Glomerular visceral epithelial cell (primary cell): ENCODE data around the gene RFX7.

Source experiments
- DNase-seq: peaks from one replicate; pipeline ENCODE4 v3.0.0-alpha.2; 2016; ENCODE audit errors: extremely low spot score

RFX7 gene

GRCh38 chr15:56126409-56126808 is 117.3 kb downstream of the RFX7 start:
- DNase-seq: no peak

GRCh38 chr15:56124391-56124790 is 119.3 kb downstream of the RFX7 start:
- no peak for DNase-seq

- no peak for DNase-seq
These were observed 137.8 kb downstream of the RFX7 start for GRCh38 chr15:56105855-56106254.

DNA sequence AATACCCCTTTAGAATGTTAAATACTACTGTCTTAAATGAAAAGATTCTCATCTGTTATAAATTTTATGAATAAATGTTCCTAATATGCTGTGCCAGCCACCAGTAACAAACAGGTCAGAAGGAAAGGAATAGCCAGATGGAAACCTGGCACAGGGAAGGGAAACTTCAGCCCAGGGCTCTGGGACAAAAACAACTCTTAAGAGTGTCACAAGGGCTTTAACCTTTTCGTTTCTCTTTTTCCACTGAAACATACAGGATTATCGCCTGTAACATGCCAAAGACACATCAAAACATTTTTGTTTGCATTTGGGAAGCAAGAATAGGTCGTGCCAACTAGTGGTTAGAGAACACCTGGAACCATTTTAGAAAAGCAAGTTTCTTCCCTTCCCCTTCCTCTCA is 141.2 kb downstream of the RFX7 start:
- DNase-seq: no peak

- no peak for DNase-seq
These were observed 144.4 kb downstream of the RFX7 start for GRCh38 chr15:56099311-56099710.

DNA sequence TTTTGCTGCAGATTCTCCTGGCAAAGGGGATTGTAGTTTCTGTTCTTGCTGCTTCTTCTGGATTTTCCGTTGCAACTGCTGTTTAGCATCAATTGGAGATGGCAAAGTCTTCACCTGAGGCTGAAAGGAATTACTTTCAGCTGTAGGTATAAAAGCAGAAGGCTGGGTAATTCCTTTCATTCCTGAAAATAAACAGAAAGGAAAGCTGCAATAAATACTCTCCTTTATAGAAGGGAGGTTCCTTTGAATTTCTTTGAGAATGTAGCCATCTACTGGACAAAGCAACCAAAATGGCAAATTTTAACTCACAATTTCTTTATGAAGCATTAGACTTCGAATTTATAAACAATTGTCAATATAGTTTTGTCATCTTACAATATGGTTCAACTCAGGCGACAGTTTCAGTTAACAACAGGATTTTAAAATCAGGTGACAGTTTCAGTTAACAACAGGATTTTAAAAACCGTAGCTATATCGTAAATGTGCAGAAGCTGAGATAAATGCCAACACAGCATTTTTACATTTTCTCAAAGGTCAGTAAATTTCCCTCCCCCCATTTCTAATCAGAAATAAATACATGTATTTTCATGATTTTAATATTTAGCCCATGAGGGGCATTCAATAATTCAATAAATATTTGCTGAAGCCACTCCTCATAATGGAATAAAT is 145.3 kb downstream of the RFX7 start:
- no peak for DNase-seq

DNA sequence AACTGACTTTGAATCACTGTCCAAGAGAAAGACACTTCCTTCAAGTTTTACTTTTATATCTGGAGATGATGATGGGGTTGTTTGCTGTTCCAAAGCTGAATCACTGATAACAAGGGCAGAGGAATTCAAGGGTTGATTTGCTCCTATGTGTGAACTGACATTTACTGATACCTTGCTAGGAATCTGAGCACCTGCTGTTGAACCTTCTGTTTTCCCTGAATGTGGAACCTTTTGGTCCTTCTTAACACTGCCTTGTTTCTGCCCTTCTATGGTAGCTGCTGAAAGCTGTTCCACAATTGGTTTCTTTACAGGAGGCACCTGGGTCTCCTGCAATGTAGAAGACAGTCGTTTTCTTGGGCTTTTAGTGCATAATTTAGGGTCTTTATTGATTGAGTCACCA is 148.3 kb downstream of the RFX7 start:
- no peak for DNase-seq

DNA sequence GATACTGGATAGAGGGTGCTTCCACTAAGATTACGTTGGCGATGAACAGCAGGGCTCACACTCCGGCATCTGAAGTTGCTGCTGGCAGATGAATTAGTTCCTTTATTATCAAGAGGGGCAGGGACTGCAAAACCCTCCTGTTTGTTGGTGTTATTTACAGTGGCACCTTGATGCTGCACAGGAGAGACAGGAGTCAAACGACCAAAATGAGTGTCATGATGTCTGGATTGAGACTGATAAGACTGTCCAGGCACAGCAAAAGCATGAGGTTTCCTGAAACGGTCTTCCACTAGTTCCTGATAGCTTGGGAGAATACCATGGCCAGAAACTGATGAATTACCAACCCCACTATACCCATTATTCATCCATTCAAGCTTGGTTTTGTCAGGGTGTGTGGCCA is 149.5 kb downstream of the RFX7 start:
- DNase-seq: no peak

DNA sequence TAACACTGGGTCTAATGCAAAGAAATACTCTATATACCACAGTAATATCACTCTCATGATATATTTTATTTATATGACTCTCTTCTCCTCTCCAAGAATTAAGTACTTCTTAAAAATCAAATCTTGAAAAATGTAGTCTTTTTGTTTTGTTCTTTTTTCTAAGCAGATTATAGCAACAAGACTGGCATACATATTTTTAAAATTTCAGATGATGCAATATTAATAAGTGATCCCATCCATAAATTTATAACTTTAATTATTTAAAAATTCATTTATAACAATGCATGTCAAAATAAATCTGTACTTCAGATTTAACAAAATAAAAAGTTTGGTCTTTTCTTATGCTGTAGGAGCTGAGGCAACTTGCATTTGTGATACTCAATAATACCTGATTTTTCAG is 155.3 kb downstream of the RFX7 start:
- no peak for DNase-seq

- no peak for DNase-seq
These were observed 157.1 kb downstream of the RFX7 start for GRCh38 chr15:56086566-56086965.

DNA sequence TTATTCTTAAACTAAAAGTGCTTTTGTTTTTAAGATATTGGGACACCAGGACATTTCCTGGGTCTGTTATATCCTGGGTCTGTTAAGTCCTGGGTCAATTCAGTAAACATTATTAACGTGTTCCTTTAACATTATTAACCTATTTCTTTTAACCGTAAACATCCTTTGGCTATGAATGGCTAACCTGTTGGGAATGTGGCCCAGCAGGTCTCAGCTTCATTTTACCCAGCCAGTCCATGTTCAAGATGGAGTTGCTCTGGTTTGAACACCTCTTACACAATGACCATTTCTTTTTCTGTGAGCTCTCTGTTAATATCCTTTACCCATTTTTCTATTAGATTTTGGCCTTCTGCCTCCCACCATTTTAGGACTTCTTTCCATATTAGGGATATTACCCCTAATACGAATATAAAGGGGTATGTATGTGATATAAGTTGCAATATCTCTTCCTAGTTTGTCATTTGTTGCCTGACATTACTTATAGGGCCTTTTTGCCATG is 161.4 kb downstream of the RFX7 start:
- DNase-seq: no peak

- DNase-seq: no peak
These were observed 166.6 kb downstream of the RFX7 start for GRCh38 chr15:56077081-56077480.

DNA sequence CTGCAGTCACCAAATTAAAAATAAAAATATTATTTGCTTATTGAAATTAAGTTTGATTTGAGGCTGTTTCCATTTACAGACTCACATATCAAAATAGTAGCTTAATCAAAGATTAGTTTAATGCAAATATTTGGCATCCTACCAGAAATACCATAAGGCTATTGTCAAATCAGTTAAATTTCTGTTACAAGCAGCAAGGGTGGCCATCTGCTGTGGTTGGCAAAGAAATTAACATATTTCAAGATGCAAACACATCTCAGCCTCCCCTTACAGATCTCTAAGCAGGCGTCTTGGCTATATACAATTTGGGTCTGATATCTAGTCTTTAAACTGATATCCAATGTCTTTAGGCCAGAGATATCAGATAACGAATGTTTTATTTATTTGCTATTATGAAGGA is 167.0 kb downstream of the RFX7 start:
- DNase-seq: no peak

DNA sequence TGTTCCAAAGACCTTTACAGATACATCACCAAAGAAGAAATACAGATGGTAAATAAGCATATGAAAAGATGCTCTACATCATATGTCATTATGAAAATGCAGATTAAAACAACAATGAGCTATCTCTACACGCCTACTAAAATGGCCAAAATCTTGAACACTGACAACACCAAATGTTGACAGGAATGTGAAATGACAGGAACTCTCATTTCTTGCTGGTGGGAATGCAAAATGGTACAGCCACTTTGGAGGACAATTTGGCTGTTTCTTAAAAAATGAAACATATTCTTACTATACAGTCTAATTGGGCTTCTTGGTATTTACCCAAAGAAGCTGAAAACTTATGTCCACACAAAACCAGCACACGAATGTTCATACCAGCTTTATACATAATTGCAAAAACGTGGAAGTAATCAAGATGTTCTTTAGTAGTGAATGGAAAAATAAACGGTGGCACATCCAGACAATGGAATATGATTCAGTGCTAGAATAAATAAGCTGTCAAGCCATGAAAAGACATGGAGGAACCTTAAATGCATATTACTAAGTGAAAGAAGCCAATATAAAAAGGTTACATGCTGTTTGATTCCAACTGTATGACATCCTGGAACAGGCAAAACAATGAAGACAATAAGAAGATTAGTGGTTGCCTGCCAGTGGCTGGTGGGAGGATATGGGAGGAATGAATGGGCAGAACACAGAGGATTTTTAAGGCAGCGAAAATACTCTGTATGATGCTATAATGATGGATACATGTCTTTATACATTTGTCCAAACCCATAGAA is 169.0 kb downstream of the RFX7 start:
- DNase-seq: no peak

DNA sequence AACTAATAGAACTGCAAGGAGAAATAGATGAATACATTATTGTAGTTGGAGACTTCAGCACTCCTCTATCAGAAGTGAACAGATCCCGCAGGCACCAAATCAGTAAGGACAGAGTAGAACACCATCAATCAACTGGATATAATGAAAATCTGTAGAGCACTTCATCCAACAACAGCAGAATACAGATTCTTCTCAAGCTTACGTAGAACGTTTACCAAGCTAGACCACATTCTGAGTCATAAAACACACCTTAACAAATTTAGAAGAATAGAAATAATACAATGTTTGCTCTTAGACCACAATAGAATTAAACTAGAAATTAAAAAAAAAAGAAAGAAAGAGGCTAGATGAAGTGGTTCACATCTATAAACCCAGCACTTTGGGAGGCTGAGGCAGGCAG is 179.5 kb downstream of the RFX7 start:
- no peak for DNase-seq

GRCh38 chr15:56059716-56060115 is 184.0 kb downstream of the RFX7 start:
- DNase-seq: no peak

- DNase-seq: no peak
These were observed 184.7 kb downstream of the RFX7 start for GRCh38 chr15:56058986-56059385.

DNA sequence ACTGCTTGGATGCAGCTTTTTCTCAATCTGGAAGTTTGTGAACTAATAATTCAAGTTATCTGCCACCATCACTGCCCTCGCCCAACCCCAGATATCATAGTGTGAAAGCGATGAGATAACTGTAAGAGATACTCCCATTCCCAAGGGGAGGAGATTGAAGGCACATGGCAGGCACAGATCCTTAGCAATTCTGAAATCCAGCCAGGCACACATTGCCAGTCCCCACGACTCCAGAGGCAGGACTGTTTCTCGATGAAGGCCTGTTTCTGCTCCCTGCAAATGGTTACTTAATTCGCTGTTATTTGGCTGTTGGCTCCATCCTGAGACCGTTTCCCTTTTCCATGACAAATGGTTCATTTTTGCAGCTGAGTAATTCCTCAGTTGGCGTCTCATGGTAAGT is 187.1 kb downstream of the RFX7 start:
- no peak for DNase-seq

- DNase-seq: no peak
These were observed 190.7 kb downstream of the RFX7 start for GRCh38 chr15:56053046-56053400.

DNA sequence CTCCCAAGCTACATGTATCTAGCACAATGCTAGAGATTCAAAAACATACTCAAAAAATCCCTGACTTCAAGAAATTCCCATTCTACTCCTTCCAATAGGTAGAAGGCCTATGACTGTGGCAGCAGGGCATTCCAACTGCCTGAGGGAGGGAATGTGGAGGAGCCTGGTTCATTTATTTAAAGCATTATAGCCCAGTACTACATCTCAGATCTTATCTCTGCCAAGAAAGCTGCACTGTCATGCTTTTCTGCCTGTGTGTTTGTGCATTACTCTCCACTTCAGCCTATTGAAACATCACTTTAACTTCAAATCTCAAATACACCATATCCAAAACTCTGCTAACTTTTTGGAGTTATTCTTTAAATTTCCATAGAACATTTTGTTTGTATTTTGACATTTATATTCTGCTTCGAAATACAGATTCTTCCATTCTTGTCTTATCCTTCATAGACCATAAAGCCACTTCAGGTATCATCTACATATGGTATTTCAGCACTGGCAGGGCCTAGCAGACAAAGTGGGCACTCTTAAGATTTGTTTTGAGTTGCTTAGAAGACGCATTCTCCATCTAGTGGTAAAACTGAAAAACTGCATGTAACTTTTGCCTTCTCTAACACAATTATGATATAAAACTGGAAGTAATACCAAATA is 191.2 kb downstream of the RFX7 start:
- peak; percentile 49 for DNase-seq

GRCh38 chr15:56051676-56052075 is 192.0 kb downstream of the RFX7 start:
- no peak for DNase-seq

DNA sequence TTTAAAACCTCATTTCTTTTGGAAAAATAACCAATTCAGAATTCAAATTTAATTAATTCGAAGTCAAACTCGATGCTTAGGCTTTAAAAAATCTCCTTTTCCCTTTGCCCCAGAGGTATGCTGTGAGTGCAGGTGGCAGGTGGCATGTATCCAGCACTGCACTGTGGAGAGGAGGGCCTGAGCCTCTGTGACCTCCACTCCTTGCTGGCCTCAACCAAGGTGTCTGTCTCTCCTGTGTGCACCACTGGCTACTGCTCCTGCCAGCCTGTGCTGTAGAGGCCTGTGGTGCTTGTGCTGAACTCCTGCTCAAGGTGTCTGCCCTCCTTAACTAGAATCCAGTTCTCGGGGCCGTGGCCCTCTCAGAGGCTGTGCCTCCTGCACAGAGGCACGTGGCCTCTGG is 194.1 kb downstream of the RFX7 start:
- DNase-seq: no peak

GRCh38 chr15:56047354-56047753 is 196.3 kb downstream of the RFX7 start:
- DNase-seq: peak; percentile 42
